MV-4-11 (cell line): ENCODE results near the gene EHD4.

Experiments
- DNase-seq: peaks from one replicate; lab custom pipeline; 2025; lab: John Stamatoyannopoulos, UW

EHD4 gene

DNA sequence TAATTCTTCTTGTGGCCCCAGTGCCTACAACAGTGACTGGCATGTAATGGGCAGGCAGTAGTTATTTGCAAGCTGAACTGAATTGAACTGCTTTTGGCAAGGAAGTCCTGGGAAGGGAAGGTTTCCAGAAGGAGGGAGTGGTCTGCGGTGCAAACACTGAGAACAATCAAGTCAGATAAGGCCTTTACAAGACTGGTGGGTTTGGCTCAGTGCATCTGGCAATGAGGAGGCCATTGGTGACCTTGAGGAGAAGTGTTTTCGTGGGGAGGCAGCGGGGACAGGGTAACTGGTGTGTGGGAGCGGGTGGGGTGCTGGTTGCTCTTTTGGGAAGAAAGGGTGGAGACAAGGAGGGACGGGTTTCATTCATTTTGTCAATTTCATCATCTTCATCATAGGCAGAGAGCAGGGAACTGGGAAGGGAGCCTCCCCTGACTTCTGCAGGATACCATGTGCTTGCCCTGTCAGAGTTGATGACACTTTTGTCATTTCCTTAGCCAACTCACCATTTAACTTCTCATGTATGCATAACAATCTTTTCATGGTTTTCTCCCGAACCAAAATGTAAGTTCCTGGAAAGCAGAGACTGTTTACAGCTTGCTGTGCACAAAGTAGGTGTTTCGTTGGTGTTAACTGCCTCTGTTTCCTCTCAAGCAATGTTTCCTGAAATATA lies 8.4 kb upstream of the EHD4 start:
- no peak for DNase-seq

GRCh38 chr15:41979493-41980266 lies 7.3 kb upstream of the EHD4 start:
- no peak for DNase-seq

DNA sequence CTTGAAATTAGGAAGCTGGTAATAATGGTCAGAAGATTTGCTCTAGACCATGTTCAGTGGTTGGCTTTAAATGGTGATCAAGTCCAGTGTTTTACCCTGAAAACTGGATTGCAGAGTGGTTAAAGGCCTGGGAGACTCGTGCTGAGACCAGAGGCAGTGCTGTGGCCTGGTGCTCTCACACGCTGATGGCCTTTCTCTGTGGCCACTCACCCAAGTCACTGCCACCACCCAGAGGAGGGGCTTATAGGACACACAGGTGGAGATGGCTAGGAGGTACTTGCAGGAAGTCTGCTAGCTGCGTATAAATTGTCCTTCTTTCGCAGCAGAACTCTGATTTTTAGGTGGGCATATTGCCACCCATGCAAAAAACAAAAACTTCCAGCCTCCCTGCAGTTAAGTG lies 6.2 kb upstream of the EHD4 start:
- DNase-seq, result no peak

GRCh38 chr15:41977757-41978383 lies 5.5 kb upstream of the EHD4 start:
- DNase-seq, result no peak

GRCh38 chr15:41975669-41976068 lies 3.3 kb upstream of the EHD4 start:
- DNase-seq, result peak; percentile 59

GRCh38 chr15:41974041-41974440 lies 1.7 kb upstream of the EHD4 start:
- no peak for DNase-seq

- DNase-seq, result no peak
Measured at GRCh38 chr15:41971895-41972252, 483 bp downstream of the EHD4 start.

DNA sequence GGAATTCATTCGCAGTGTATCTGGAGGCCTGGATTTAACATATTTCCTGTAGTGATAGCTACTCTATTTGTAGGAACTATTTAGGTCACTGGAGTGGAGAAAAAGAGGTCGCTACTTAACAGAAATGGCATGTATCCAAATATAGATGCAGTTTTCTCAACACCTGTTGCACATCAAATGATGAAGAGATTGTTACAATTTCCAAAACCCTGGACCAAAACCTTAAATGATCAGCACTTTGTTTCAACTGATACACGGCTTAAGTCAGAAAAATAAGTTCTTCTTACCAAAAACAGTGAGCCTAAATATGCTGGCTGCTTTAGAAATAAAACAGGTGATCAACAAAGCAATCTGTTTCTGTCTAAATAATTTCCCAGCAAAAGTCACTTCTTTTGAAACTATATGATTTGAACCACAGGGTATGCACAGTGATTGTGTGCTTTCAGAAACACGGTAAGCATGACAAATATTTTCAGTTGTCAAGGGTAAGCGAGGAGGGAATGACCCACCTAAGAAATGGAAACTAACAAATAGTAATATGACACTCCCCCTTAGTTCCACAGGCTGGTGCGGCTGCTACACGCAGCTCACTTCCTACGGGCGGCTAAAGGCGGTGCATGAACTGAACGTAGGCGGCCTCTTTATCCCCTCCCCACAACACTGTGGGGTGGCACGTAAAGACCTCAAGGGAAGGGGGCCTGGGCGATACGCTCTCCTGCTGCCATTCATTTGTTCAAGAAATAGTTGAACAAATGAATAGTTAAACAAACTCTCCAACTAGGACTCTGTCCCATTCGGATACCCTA lies 1.1 kb downstream of the EHD4 start:
- DNase-seq, result peak; percentile 14

DNA sequence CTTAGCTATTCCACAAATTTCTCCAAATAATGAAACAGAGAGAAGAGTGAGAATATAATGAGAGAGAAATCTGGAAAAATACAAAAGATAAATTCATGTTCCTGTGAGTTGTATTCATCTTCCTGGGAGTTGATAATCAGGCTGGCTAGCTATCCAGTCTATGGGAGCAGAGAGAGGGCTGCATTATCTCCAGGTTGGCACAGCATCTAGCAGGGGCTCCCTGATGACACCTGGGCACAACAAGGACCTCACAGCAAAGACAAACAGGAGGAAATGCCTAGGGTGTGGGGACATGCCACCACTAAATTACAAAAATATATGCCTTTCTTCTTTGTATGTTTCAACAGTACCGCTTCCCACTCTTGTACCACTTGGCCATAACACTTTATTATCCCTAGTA lies 1.9 kb downstream of the EHD4 start:
- no peak for DNase-seq

GRCh38 chr15:41969851-41970431 lies 2.4 kb downstream of the EHD4 start:
- DNase-seq, result no peak

DNA sequence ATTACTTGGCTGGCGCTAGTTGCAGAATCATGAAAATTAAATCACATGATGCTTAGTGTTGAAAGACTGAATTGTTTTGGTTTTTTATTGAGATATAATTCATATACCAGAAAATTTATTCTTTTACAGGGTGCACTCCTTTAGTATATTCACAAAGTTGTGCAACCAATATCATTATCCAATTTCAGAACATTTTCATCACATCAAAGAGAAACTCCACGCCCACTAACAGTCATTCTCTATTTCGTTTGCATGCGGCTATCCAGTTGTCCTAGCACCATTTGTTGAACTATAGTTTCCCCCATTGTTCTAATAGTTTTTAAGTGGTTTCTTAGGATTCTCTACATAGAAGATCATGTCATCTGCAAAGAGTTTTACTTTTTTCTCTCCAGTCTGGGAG lies 3.7 kb downstream of the EHD4 start:
- peak; percentile 10 for DNase-seq

- DNase-seq, result peak; percentile 99
Measured at GRCh38 chr15:41967506-41968206, 4.7 kb downstream of the EHD4 start.

- peak; percentile 8 for DNase-seq
Measured at GRCh38 chr15:41966920-41967465, 5.4 kb downstream of the EHD4 start.

- no peak for DNase-seq
Measured at GRCh38 chr15:41966414-41966812, 5.9 kb downstream of the EHD4 start.

GRCh38 chr15:41965441-41966413 lies 6.6 kb downstream of the EHD4 start:
- DNase-seq, result no peak

GRCh38 chr15:41961595-41962202 lies 10.7 kb downstream of the EHD4 start:
- DNase-seq, result no peak

GRCh38 chr15:41961001-41961518 lies 11.3 kb downstream of the EHD4 start:
- no peak for DNase-seq

DNA sequence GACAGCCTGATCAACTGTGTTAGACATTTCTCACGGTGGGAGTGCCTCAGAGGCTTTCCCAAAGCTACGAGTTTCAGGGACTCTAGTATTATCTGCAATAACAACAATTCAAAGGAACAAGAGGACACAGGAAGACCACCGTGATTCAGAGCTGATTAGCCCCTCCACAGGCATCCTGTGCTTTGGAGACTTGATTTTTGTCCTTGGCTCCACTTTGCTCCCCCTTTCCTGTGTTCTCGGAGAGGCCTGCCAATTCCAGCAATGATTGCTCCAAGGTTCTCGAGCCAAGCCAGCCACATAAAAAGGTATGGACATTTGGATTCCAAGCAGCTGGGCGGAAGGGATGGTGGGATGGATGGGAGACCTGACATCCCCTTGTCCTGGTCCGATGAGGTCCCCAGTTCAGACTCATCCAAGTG lies 14.3 kb downstream of the EHD4 start:
- DNase-seq, result no peak
